Measurements from ENCODE around the gene SLC2A6. TPM values are rescaled to one million over a fixed set of nuclear protein-coding genes. Genes with fewer than 3 reads are reported as not detected.

Gene SLC2A6
- total and polyA plus RNA-seq, 2 experiments from 2014 or later: 2.4 to 8.6 TPM

- TF ChIP-seq, protein P1, sequence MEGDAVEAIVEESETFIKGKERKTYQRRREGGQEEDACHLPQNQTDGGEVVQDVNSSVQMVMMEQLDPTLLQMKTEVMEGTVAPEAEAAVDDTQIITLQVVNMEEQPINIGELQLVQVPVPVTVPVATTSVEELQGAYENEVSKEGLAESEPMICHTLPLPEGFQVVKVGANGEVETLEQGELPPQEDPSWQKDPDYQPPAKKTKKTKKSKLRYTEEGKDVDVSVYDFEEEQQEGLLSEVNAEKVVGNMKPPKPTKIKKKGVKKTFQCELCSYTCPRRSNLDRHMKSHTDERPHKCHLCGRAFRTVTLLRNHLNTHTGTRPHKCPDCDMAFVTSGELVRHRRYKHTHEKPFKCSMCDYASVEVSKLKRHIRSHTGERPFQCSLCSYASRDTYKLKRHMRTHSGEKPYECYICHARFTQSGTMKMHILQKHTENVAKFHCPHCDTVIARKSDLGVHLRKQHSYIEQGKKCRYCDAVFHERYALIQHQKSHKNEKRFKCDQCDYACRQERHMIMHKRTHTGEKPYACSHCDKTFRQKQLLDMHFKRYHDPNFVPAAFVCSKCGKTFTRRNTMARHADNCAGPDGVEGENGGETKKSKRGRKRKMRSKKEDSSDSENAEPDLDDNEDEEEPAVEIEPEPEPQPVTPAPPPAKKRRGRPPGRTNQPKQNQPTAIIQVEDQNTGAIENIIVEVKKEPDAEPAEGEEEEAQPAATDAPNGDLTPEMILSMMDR (IDR thresholded peaks at IDR 0.05; ENCODE audit: low read depth, low read length): no peak
- Histone ChIP-seq H3K4me1 (ENCODE audit: low read depth) (peaks cover 9% of the 10 kb centered on the region), H3K36me3 (no peaks in the 10 kb centered on the region), H3K27ac (no peak overlapping the region), H3K9me3 (ENCODE audit: low read depth) (no peaks in the 10 kb centered on the region), H3K27me3 (no peaks in the 10 kb centered on the region), H3K4me3 (no peak overlapping the region)
- DNase-seq (ENCODE audit: low read depth in 1 of 2, low spot score in 1 of 2): no peak
Measured at GRCh38 chr9:133520121-133520835, 41.4 kb upstream of the SLC2A6 start.

DNA sequence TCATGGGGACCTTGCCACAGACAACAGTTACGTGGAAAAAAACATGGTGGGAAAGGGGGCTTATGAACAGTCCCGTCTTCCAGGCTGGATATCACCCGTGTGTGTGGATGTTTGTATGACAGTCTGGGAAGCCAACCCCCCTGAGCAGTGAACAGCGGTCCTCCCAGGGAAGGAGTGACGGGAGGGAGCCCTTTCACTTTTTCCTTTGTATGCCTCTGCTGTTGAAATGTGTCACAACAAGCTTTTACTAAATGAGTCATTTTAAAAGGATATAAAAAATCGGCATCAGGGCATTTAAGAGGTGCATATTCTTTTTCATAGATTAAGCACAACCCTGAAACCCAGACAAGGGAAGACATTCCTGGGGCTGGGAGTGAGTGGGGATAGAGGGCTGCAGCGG lies 40.8 kb upstream of the SLC2A6 start:
- DNase-seq (ENCODE audit: low read depth in 1 of 2, low spot score in 1 of 2): peak in 1 of 2 donors; percentile 18
- H3K4me1 ChIP-seq (ENCODE audit: low read depth): peaks cover 9% of the 10 kb centered on the region
- TF ChIP-seq, protein P1 (IDR thresholded peaks at IDR 0.05; ENCODE audit: low read depth, low read length): no peak
- H3K27ac ChIP-seq: no peak overlapping the region
- no peaks in the 10 kb centered on the region for H3K36me3 ChIP-seq
- no peaks in the 10 kb centered on the region for H3K27me3 ChIP-seq
- no peaks in the 10 kb centered on the region for H3K9me3 ChIP-seq (ENCODE audit: low read depth)
- H3K4me3 ChIP-seq: no peak overlapping the region

DNA sequence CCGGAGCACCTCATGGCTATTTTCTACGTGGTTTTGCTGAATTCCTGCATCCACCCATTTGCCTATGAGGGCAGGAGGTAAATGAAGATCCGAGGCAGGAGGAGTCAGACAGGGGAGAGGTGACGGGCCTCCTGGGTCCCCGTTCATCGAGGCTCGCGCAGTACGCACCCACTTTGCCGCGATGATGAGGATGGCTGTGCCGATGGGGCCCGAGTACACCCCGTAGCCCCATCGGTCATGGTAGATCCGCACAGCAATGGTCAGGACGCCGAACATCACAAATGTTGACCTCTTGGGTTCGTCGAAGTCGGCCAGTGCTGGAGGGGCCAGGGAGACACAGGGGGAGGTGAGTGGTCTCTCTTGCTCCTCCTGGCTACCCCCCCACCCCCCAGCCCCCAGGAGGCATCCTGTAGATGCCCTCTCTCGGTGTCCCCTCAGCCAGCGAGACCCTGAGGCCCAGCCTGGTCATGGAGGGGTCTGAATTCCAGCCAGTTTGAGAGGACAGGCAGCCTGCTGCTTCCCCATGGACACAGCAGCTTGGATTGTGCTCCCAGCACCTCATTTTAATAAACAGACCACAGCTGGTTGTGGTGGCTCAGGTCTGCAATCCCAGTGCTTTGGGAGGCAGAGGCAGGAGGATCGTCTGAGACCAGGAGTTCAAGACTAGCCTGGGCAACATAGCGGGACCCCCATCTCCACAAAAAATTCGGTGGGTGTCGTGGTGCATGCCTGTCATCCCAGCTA lies 40.0 kb upstream of the SLC2A6 start:
- no peak for DNase-seq (ENCODE audit: low read depth in 1 of 2, low spot score in 1 of 2)
- no peaks in the 10 kb centered on the region for H3K9me3 ChIP-seq (ENCODE audit: low read depth)
- TF ChIP-seq, protein P1 (IDR thresholded peaks at IDR 0.05; ENCODE audit: low read depth, low read length): no peak
- no peaks in the 10 kb centered on the region for H3K27me3 ChIP-seq
- H3K4me3 ChIP-seq: no peak overlapping the region
- H3K4me1 ChIP-seq (ENCODE audit: low read depth): peaks cover 8% of the 10 kb centered on the region
- H3K36me3 ChIP-seq: no peaks in the 10 kb centered on the region
- no peak overlapping the region for H3K27ac ChIP-seq

GRCh38 chr9:133518200-133518599 lies 39.3 kb upstream of the SLC2A6 start:
- H3K4me3 ChIP-seq: no peak overlapping the region
- DNase-seq (ENCODE audit: low read depth in 1 of 2, low spot score in 1 of 2): no peak
- no peaks in the 10 kb centered on the region for H3K36me3 ChIP-seq
- peaks cover under 1% of the 10 kb centered on the region for H3K4me1 ChIP-seq (ENCODE audit: low read depth)
- H3K9me3 ChIP-seq (ENCODE audit: low read depth): no peaks in the 10 kb centered on the region
- no peak overlapping the region for H3K27ac ChIP-seq
- TF ChIP-seq, protein P1 (IDR thresholded peaks at IDR 0.05; ENCODE audit: low read depth, low read length): no peak
- no peaks in the 10 kb centered on the region for H3K27me3 ChIP-seq

DNA sequence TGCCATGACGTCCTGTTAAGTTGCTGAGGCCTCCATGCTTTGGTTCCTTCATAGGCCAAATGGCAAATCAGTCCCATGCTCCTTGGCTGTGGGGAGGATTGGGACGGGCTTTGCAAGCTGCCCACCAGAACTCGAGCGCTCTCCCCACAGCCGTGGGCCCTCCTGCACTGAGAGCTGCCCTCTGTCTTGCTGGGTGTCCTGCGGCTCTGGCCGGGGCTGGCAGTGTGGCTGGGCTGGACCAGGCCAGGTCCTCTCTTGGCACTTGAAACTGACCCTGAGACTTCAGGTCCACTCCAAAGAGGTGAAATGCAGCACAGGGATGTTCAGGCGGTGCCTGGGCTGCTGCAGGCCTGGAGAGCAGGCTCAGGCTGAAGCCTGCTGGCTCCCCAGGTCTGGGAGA lies 38.8 kb upstream of the SLC2A6 start:
- Histone ChIP-seq H3K36me3 (no peaks in the 10 kb centered on the region), H3K9me3 (ENCODE audit: low read depth) (no peaks in the 10 kb centered on the region), H3K4me3 (no peak overlapping the region), H3K27me3 (no peaks in the 10 kb centered on the region), H3K4me1 (ENCODE audit: low read depth) (no peaks in the 10 kb centered on the region), H3K27ac (no peak overlapping the region)
- no peak for DNase-seq (ENCODE audit: low read depth in 1 of 2, low spot score in 1 of 2)
- TF ChIP-seq, protein P1 (IDR thresholded peaks at IDR 0.05; ENCODE audit: low read depth, low read length): no peak
